Loucy (cell line): ENCODE data around the gene KLF13.

Experiments used
- H2AFZ ChIP-seq: fragments of 200-600 bp; sonication (generic); 2 replicates; pipeline ENCODE4 v1.6.0; 2016; ENCODE audit warnings: antibody characterized with exemption, mild to moderate bottlenecking, low read length, moderate library complexity
- H3F3A ChIP-seq: fragments of 200-600 bp; 2 replicates; pipeline ENCODE4 v1.6.0; 2016; ENCODE audit warnings: antibody characterized with exemption, low read depth, mild to moderate bottlenecking
- H3K27me3 ChIP-seq: fragments of 200-600 bp; sonication (generic); 2 replicates; pipeline ENCODE4 v1.6.1; 2014; ENCODE audit warnings: low read length, mild to moderate bottlenecking; ENCODE audit not compliant: insufficient read depth, poor library complexity, severe bottlenecking
- H3K36me3 ChIP-seq: fragments of 200-600 bp; sonication (generic); 2 replicates; pipeline ENCODE4 v1.6.1; 2016; ENCODE audit warnings: low read length; ENCODE audit not compliant: insufficient read depth
- H3K4me1 ChIP-seq: fragments of 200-600 bp; sonication (generic); 2 replicates; pipeline ENCODE4 v1.5.1; 2014; ENCODE audit warnings: low read length, mild to moderate bottlenecking; ENCODE audit not compliant: insufficient read depth, poor library complexity, severe bottlenecking
- H3K4me2 ChIP-seq: fragments of 200-600 bp; sonication (generic); 2 replicates; pipeline ENCODE4 v1.6.0; 2014; ENCODE audit warnings: antibody characterized with exemption, low read length, low read depth, mild to moderate bottlenecking; ENCODE audit not compliant: poor library complexity, severe bottlenecking
- H3K4me3 ChIP-seq: fragments of 200-600 bp; sonication (generic); 2 replicates; pipeline ENCODE4 v1.5.1; 2014; ENCODE audit warnings: low read length, mild to moderate bottlenecking, mixed read lengths; ENCODE audit not compliant: poor library complexity, severe bottlenecking
- H3K79me2 ChIP-seq: fragments of 200-600 bp; sonication (generic); 2 replicates; pipeline ENCODE4 v1.6.1; 2014; ENCODE audit warnings: low read length; ENCODE audit not compliant: insufficient read depth
- H3K9ac ChIP-seq: fragments of 200-600 bp; sonication (generic); 2 replicates; pipeline ENCODE4 v1.6.0; 2014; ENCODE audit warnings: mild to moderate bottlenecking, low read depth, low read length, moderate library complexity; ENCODE audit not compliant: poor library complexity, severe bottlenecking
- H3K9me2 ChIP-seq: fragments of 200-600 bp; sonication (generic); replicated peaks from 2 replicates; pipeline ENCODE4 v1.6.1; 2016; ENCODE audit warnings: low read depth, low read length, mixed read lengths
- H3K9me3 ChIP-seq: fragments of 200-600 bp; sonication (generic); 2 replicates; pipeline ENCODE4 v1.6.1; 2014; ENCODE audit warnings: mild to moderate bottlenecking, antibody characterized with exemption, low read length, low read depth; ENCODE audit not compliant: insufficient read depth
- H4K20me1 ChIP-seq: fragments of 200-600 bp; sonication (generic); 2 replicates; pipeline ENCODE4 v1.6.0; 2014; ENCODE audit warnings: antibody characterized with exemption, low read length, mild to moderate bottlenecking; ENCODE audit not compliant: insufficient read depth, poor library complexity, severe bottlenecking
- CTCF ChIP-seq: fragments of 200-600 bp; sonication (generic); conservative IDR thresholded peaks from 2 replicates; pipeline ENCODE4 v1.5.1; 2014; ENCODE audit warnings: mild to moderate bottlenecking, antibody characterized with exemption, low read length
- EZH2phosphoT487 ChIP-seq: fragments of 200-600 bp; IDR thresholded peaks from 2 replicates; pipeline ENCODE4 v1.6.1; 2018; ENCODE audit warnings: antibody characterized with exemption, mild to moderate bottlenecking, moderate library complexity, borderline replicate concordance

Gene KLF13

GRCh38 chr15:31392761-31393401 lies 66.2 kb downstream of the KLF13 start:
- Histone ChIP-seq H3K9ac (no peak overlapping the region), H3K4me3 (peak overlapping the region; percentile 74), H3F3A (no peaks in the 10 kb centered on the region; the same call in 1 of the 2 replicates), H3K4me1 (peaks cover under 1% of the 10 kb centered on the region), H2AFZ (peak overlapping the region; percentile 77; the same call in 1 of the 2 replicates), H3K27me3 (no peaks in the 10 kb centered on the region), H3K9me3 (no peaks in the 10 kb centered on the region), H3K79me2 (no peaks in the 10 kb centered on the region), H3K36me3 (no peaks in the 10 kb centered on the region), H4K20me1 (no peaks in the 10 kb centered on the region), H3K4me2 (peak overlapping the region; percentile 79), H3K9me2 (no peaks in the 10 kb centered on the region)
- TF ChIP-seq CTCF = no peak
- no peak for TF ChIP-seq EZH2phosphoT487

- Histone ChIP-seq H3F3A (no peaks in the 10 kb centered on the region; the same call in 1 of the 2 replicates), H3K79me2 (no peaks in the 10 kb centered on the region), H3K27me3 (no peaks in the 10 kb centered on the region), H3K4me3 (no peak overlapping the region), H3K9me3 (no peaks in the 10 kb centered on the region), H3K4me1 (peaks cover 2% of the 10 kb centered on the region), H3K36me3 (no peaks in the 10 kb centered on the region), H2AFZ (no peak overlapping the region), H3K9ac (no peak overlapping the region), H3K4me2 (peak overlapping the region; percentile 79), H4K20me1 (no peaks in the 10 kb centered on the region), H3K9me2 (no peaks in the 10 kb centered on the region)
- no peak for TF ChIP-seq EZH2phosphoT487
- no peak for TF ChIP-seq CTCF
These were observed 66.9 kb downstream of the KLF13 start for GRCh38 chr15:31393444-31394091.

GRCh38 chr15:31396881-31397560 lies 70.4 kb downstream of the KLF13 start:
- peaks cover 2% of the 10 kb centered on the region for H3K4me1 ChIP-seq
- H3K27me3 ChIP-seq = no peaks in the 10 kb centered on the region
- no peak overlapping the region for H3K4me3 ChIP-seq
- H4K20me1 ChIP-seq = no peaks in the 10 kb centered on the region
- no peak overlapping the region for H2AFZ ChIP-seq
- no peak overlapping the region for H3K9ac ChIP-seq
- no peak overlapping the region for H3K4me2 ChIP-seq
- no peaks in the 10 kb centered on the region; the same call in 1 of the 2 replicates for H3F3A ChIP-seq
- TF ChIP-seq CTCF = no peak
- TF ChIP-seq EZH2phosphoT487 = no peak
- H3K36me3 ChIP-seq = no peaks in the 10 kb centered on the region
- H3K9me2 ChIP-seq = no peaks in the 10 kb centered on the region
- H3K79me2 ChIP-seq = no peaks in the 10 kb centered on the region
- no peaks in the 10 kb centered on the region for H3K9me3 ChIP-seq
